Measurements from ENCODE around the gene LRBA. TPM values are rescaled to one million over a fixed set of nuclear protein-coding genes. Genes with fewer than 3 reads are reported as not detected.
A peak's percentile ranks its signal among the peaks of the same experiment; 100 is the strongest.

LRBA gene
- total RNA-seq, 3 donors from 2014 or later (not counting 1 experiment from before 2014, with no cell fraction given): 72.1 to 87.6 (median 83.1) TPM

GRCh38 chr4:150366487-150366999 lies 648.5 kb downstream of the LRBA start:
- WGBS (ENCODE audit: insufficient coverage): 90% methylated on average over 2 of the region's 2 CpGs
- Histone ChIP-seq H3K4me3 (ENCODE audit: low read length) (no peak overlapping the region), H3K9me3 (ENCODE audit: control insufficient read depth, insufficient read depth, low read length) (no peaks in the 10 kb centered on the region), H3K27ac (ENCODE audit: low read length) (no peak overlapping the region), H3K27me3 (ENCODE audit: control insufficient read depth, insufficient read depth, low read length) (no peaks in the 10 kb centered on the region), H3K4me1 (ENCODE audit: control insufficient read depth, insufficient read depth, low read length) (no peaks in the 10 kb centered on the region), H3K36me3 (ENCODE audit: control insufficient read depth, insufficient read depth, low read length) (no peaks in the 10 kb centered on the region)
- no peak for TF ChIP-seq CTCF (IDR thresholded peaks at IDR 0.05)
- Mint-ChIP-seq H3K27ac (no peak overlapping the region), H3K36me3 (no peaks in the 10 kb centered on the region), H3K4me1 (peaks cover 16 to 29% of the 10 kb centered on the region in 2 donors), H3K4me3 (no peak overlapping the region), H3K9me3 (no peaks in the 10 kb centered on the region), H3K27me3 (ENCODE audit: low read depth in 2 of 2) (no peaks in the 10 kb centered on the region)
- intact Hi-C loops (cut with micrococcal nuclease): no loop called here
- ATAC-seq (no peak), DNase-seq (no peak)

- intact Hi-C loops (cut with micrococcal nuclease): no loop called here
Measured at GRCh38 chr4:150363721-150364688, 651.1 kb downstream of the LRBA start.

GRCh38 chr4:150358691-150359090 lies 656.4 kb downstream of the LRBA start:
- H3K4me3 Mint-ChIP-seq: no peak overlapping the region
- no peaks in the 10 kb centered on the region for H3K36me3 Mint-ChIP-seq
- DNase-seq: no peak
- Histone ChIP-seq H3K9me3 (ENCODE audit: control insufficient read depth, insufficient read depth, low read length) (no peaks in the 10 kb centered on the region), H3K36me3 (ENCODE audit: control insufficient read depth, insufficient read depth, low read length) (no peaks in the 10 kb centered on the region), H3K27ac (ENCODE audit: low read length) (no peak overlapping the region), H3K4me1 (ENCODE audit: control insufficient read depth, insufficient read depth, low read length) (no peaks in the 10 kb centered on the region), H3K4me3 (ENCODE audit: low read length) (no peak overlapping the region), H3K27me3 (ENCODE audit: control insufficient read depth, insufficient read depth, low read length) (no peaks in the 10 kb centered on the region)
- intact Hi-C loops (cut with micrococcal nuclease): no loop called here
- no peak for TF ChIP-seq CTCF (IDR thresholded peaks at IDR 0.05)
- no peaks in the 10 kb centered on the region for H3K9me3 Mint-ChIP-seq
- H3K27me3 Mint-ChIP-seq (ENCODE audit: low read depth in 2 of 2): no peaks in the 10 kb centered on the region
- ATAC-seq: no peak
- H3K27ac Mint-ChIP-seq: no peak overlapping the region
- H3K4me1 Mint-ChIP-seq: peaks cover 2 to 17% of the 10 kb centered on the region in 2 donors

More at GRCh38 chr4:150363721-150364688, 651.1 kb downstream of the LRBA start:
- H3K4me3 ChIP-seq (ENCODE audit: low read length): no peak overlapping the region
- no peak for TF ChIP-seq CTCF (IDR thresholded peaks at IDR 0.05)
- H3K4me1 ChIP-seq (ENCODE audit: control insufficient read depth, insufficient read depth, low read length): no peaks in the 10 kb centered on the region
- Mint-ChIP-seq H3K4me3 (no peak overlapping the region), H3K27me3 (ENCODE audit: low read depth in 2 of 2) (no peaks in the 10 kb centered on the region), H3K27ac (no peak overlapping the region), H3K4me1 (peaks cover 9 to 33% of the 10 kb centered on the region in 2 donors), H3K9me3 (no peaks in the 10 kb centered on the region), H3K36me3 (no peaks in the 10 kb centered on the region)
- H3K9me3 ChIP-seq (ENCODE audit: control insufficient read depth, insufficient read depth, low read length): no peaks in the 10 kb centered on the region
- WGBS (ENCODE audit: insufficient coverage): 86% methylated on average over 2 of the region's 2 CpGs
- no peak overlapping the region for H3K27ac ChIP-seq (ENCODE audit: low read length)
- H3K27me3 ChIP-seq (ENCODE audit: control insufficient read depth, insufficient read depth, low read length): no peaks in the 10 kb centered on the region
- DNase-seq (no peak), ATAC-seq (peak in 1 of 3 donors; percentile 29)
- no peaks in the 10 kb centered on the region for H3K36me3 ChIP-seq (ENCODE audit: control insufficient read depth, insufficient read depth, low read length)

All from natural killer cell (primary cell).